CD4-positive, alpha-beta T cell treated with Interleukin-17A for 4 hours (primary cell): ENCODE results near the gene SLC25A12.
"Not testable (repeated sequence)": the region's sequence is repeated elsewhere in the genome, so short reads cannot be mapped to it uniquely, and the experiment has no call there.

Experiments used
- DNase-seq: peaks from one replicate; pipeline ENCODE4 v3.0.0-alpha.2; 2020; ENCODE audit warnings: mixed read lengths

SLC25A12 gene

DNA sequence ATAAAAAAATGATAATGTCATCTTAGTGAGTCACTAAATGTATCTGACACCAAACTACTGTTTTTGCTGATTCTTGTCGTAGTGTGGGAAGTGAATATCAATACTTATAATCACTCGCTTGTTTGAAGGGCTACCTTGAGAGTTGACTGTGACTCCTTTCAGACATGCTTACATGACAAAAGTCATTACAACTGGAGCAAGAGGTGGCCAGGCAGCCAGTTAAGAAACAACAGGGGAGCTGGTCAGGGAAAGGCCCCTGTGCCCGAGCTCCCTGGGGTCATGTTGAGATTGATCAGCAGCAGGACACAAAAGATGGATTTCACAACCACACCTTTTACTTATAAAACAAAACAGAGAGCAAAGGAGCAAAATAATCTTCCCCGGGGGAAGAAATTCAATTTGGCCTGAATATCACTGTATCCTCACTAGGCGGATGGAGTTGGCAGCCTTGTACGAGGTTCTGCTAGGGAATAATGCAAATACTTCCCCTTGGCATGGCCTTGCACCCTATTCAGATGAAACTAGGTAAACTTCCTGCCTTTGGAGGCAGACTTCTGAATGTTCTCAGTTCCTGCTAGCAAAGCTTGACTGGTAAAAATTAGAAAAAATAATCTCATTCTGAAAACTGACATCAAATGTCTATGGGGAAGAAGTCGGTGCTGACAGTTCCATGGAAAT lies 105.6 kb downstream of the SLC25A12 start:
- no peak for DNase-seq

DNA sequence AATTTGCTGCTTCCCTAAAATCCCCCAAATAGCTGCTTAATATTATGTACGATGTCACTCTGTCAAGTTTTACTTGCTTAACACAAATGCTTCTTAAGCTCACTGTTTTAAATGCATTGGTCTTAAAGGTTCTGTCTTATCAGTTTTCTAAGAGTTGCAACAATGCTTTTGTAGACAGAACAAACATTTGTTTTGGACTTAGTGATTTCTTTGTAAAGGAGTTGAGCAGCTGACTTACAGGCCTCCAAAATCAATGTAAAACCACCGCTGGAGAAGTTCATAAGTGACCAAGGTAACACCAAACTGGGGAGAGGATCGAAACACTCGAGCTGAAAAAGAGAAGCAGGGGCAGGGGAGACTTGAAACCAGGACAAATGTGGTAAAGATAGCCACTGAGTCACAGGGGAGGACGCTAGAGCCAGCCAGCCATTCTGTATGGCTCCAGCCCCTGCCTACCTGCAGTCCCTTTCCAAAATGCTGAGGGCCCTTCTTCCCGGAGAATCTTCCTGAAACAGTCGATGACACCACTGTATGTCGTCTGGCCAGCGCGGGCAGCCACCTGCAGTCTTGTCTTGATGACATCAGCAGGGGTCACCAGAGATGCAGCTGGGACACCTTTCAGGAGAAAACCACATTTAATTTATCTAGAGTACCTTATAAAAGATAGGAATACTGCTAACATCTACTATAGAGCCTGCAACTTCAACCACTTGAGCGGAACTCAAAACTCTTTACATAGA lies 106.5 kb downstream of the SLC25A12 start:
- no peak for DNase-seq

DNA sequence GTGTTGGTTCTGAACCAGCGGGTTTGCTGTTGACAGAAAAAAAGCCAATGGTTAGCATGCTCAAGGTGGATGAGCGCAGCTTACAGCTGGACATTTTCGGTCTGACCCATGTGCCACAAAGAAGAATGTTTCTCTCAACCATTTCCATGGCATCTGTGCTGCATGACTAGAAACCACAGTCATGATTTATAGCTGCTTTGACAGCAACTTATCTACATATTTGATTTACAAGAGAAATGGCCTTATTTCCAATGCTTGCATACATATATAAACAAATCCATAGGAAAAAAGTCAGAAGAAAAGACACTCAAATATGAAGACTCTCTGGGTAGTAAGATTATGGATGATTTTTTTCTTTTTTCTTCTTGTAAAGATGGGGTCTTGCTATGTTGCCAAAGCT lies 108.6 kb downstream of the SLC25A12 start:
- no peak for DNase-seq

DNA sequence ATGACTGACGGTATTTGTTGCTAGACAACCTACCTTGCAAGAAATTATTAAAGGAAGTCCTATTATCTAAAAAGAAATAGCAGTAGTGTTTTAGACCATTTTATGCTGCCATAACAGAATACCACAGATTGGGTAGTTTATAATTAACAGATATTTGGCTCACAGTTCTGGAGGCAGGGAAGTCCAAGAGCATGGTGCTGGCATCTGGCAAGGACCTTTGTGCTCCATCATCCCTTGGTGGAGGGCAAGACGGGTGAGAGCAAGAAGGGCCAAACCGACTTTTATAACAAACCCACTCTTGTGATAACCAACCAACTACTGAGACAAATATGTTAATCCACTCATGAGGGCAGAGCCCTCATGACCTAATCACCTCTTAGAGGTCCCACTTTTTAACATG lies 115.5 kb downstream of the SLC25A12 start:
- no peak for DNase-seq

DNA sequence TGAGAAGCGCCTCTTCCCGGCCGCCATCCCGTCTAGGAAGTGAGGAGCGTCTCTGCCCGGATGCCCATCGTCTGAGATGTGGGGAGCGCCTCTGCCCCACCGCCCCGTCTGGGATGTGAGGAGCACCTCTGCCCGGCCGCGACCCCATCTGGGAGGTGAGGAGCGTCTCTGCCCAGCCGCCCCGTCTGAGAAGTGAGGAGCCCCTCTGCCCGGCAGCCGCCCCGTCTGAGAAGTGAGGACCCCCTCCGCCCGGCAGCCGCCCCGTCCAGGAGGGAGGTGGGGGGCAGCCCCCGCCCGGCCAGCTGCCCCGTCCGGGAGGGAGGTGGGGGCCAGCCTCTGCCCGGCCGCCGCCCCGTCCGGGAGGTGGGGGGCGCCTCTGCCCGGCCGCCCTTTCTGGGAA lies 119.5 kb downstream of the SLC25A12 start:
- DNase-seq: not testable (repeated sequence)

DNA sequence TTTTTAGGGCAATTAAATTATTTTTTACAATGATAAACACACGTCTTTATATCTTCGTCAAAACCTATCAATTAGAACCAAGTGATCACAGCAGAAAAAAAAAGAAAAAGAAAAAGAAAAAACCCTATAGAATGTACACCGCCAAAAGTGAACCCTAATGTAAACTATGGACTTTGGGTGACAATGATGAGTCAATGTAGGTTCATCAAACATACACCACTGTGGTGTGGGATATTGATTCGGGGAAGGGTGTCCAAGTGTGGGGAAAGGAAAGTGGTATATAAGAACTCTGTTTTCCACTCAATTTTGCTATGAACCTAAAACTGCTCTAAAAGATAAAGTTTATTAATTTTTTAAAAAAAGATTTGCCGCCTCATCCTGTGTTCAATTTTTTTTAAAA lies 121.7 kb downstream of the SLC25A12 start:
- no peak for DNase-seq

DNA sequence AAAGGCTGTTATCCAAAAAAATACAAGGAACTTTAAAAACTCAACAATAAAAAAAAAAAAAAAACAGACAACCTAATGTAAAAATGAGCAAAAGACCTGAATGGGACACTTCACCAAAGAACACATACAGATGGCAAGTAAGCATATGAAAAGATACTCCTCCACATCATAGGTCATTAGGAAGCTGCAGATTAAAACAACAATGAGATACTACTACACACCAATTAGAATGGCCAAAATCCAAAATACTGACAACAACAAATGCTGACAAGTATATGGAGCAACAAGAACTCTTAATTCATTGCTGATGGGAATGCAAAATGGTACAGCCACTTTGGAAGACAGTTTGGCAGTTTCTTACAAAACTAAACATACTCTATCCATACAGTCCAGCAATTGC lies 122.6 kb downstream of the SLC25A12 start:
- no peak for DNase-seq

DNA sequence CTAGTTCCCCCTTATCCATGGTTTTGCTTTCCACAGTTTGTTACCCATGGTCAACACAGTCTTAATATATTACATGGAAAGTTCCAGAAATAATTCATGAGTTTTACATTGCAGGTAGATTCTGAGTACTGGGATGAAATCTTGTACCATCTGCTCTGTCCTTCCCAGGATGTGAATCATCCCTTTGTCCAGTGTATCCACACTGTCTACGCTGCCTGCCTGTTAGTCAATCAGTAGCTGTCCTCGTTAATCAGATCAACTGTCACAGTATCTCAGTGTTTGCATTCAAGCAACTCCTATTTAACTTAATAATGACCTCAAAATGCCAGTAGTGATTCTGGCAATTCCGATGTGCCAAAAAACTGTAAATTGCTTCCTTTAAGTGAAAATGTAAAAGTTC lies 130.4 kb downstream of the SLC25A12 start:
- no peak for DNase-seq

DNA sequence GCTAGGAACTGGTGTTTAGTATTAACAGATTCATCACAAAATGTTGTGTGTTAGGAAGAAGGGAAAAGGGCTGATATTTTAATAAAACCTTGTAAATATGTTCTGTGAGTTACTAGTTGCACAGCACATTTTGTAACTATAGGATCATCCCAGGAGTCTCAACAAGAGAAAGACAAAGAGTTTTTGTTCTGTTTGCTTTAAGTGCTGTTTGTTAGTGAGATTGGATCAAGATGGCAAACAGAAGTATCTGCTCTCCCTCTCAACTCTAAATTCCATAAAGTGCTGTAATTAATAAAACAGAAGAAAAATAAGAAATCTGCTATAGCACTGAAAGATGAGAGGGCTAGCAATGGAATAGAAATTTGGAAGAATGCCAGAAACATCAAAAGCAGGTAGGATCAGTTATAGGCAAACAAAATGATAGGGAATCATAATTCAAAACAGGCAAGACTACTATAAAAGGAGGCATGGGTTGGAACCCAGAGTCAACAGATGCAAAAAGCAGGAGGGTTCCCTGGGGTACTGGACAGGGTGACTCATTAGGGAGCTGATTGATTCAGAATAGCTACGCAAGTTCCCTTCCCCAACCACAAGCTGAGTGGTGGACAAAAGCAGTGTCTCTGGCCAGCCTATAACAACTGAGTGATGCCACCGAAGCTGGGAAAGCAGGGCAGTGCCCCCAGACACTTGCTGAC lies 131.0 kb downstream of the SLC25A12 start:
- DNase-seq: no peak

DNA sequence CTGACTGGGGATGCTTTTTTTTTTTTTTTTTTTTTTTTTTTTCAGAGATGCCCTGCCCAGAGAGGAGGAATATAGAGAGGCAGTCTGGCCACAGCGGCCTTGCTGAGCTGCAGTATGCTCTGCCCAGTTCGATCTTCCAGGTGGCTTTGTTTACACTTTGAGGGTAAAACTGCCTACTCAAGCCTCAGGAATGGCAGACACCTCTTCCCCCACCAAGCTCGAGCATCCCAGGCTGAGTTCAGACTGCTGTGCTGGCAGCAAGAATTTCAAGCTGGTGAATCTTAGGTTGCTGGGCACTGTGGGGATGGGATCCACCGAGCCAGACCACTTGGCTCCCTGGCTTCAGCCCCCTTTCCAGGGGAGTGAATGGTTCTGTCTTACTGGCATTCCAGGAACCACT lies 132.9 kb downstream of the SLC25A12 start:
- DNase-seq: not testable (repeated sequence)

DNA sequence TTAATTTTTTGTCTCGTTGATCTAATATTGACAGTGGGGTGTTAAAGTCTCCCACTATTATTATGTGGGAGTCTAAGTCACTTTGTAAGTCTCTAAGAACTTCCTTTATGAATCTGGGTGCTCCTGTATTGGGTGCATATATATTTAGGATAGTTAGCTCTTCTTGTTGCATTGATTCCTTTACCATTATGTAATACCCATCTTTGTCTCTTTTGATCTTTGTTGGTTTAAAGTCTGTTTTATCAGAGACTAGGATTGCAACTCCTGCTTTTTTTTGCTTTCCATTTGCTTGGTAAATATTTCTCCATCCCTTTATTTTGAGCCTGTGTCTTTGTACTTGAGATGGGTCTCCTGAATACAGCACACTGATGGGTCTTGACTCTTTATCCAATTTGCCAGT lies 135.3 kb downstream of the SLC25A12 start:
- DNase-seq: not testable (repeated sequence)

DNA sequence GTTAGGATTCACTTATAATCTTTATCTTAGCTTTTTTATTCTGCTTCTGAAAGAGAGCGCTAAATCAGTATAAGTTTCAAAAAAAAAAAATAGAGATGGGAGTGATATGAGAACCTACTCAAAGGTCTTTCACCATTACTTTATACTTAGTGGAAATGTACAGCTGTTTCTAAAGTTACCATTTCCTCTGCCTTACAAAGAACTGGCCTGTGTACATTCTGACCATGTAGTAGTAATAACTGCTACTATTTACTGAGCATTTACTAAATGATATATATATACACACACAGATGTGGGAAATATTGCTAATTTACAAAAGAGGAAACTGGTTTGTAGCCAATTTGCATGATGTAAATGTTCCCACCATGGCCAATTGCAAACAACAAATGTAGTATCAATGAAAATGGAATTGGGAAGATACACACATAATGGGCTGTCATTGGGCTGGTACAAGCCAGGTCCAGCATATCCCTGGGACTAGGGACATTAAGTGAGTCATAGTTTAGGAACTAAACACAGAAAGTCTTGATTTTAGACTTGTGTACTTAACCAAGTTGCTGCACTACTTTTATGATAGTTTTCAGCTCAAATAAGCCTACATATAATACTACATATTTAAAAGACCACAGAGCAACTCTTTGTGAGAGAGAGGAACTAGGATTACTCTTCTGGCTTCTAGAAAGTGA lies 139.6 kb downstream of the SLC25A12 start:
- DNase-seq: no peak

DNA sequence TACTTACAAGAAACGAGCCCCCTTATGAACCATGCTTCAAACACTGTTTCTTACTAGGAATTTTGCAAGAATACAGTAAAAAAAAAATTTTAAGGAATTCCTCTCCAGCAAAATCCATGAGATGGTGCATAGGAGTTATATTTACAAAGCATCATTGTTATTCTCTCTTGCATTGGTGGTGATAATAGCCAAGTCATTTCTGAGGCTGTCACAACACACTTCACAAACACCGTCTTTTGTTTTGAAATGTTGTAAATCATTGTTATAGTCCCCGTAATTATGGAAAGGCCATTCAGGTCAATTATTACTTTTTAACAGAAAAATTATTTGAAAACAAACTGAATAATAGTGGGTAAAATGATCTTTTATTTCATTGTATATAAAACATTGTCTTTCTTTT lies 146.7 kb downstream of the SLC25A12 start:
- DNase-seq: no peak

DNA sequence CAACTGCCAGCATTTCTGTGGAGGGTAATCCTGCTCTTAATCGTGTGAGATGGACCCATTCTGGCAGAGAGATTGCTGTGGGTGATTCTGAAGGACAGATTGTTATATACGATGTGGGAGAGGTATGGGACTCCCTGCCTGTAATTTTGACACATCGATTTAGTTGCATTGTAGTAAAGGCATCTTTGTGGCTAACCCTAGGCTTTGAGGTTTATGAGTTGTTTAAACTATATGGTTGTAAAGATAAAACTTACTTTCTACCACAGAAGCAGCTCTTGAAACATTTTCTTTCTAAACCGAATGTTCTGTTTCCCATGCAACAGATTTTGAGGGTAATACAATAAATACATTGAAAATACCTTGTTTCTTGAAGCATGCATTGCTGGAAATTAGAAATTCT lies 148.2 kb downstream of the SLC25A12 start:
- no peak for DNase-seq

DNA sequence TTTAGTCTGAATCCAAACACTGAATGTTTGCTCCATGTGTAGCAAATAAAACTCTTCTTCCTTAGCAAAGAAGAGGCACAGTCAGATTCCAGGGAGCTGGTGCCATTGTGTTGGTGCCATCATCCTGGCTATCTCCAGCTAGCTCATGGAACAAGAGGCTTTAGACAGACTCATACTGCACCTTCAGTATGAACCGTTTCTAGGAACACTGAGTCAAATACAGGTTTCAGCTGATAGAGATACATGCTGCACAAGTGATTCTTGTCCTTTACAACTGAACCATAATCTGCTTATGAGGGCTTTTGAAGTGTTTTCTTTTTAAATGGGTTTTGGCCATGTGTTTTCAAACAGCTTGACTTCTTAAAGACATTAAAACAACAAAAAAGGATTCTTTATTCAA lies 148.9 kb downstream of the SLC25A12 start:
- no peak for DNase-seq

DNA sequence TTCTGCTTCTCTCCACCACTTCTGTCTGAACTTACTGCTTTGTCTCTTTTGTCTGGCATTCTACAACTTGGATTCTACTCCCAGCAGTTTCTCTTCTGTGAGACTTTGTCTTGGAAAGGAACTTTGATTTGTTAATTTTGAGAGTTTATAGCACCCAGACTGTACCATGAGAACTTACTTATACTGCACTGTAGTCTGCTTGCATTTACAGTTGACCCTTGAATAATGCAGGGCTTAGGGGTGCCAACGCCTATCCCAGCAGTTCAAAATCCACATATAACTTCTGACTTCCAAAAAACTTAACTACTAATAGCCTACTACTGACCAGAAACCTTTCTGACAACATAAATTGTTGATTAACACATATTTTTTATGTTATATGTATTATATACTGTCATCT lies 151.3 kb downstream of the SLC25A12 start:
- DNase-seq: no peak

DNA sequence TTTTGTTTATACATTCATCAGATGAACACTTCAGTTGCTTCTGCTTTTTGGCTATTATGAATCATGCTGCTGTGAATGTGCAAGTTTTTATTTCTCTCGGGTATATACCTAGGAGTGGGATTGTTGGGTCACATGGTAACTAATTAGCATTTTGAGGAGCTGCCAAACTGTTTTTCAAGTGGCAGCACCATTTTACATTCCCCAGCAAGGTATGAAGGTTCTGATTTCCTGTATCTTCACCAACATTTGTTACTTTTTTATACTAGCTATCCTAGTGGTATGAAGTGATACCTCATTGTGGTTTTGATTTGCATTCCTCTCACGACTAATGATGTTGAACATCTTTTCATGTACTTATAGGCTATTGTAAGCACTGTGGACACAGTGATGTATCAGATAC lies 152.9 kb downstream of the SLC25A12 start:
- DNase-seq: no peak

DNA sequence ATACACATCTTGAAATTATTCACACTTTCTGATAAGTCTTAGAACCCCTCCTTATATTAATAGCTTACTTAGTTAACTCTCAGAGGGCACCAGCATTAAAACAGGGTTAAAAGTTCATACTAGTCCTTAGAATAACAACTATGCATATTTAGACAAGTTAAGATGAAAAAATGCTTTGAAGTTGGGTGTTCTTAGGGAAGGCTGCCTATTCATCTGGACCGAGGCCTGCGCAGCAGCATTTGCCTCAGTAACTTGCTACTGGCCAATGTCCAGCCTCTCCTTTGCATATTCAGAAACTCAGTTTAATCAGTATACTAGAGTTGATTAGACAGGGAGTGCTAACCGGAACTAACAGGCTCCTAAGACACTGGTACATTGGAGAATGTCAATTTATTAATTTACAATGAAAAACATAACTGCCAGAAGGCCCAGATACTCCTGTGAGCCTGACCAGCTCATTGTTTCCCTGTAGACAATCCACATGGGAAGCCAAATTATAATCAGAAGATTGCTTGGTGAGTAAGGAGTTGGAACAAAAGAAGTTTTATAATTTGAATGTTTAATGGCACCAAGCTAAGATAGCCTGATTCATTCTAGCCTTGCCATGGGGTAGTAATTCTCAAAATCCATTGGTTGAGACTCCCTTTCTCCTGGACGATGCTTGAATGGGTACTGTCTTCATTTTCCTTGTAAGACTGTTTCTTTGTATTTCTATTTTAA lies 157.9 kb downstream of the SLC25A12 start:
- no peak for DNase-seq
